ENCODE data around the gene LAPTM4A.
A peak's percentile ranks its signal among the peaks of the same experiment; 100 is the strongest.

Gene LAPTM4A

DNA sequence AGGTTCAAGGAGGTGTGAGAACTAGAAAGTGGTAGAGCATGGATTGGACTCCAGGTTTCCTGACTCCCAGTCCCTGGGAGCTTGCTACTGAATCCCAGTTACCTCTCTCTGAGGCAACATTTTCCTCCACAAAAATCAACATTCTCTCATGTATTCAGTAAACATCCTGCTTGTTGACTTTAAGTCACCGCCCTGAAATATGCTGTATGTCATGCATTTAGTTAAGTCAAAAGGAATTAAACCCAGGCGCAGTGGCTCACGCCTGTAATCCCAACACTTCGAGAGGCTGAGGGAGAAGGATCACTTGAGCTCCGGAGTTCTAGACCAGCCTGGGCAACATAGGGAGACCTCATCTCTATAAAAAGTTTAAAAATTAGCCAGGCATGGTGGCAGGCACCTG lies 42.7 kb downstream of the LAPTM4A start:
- H3K36me3 ChIP-seq (ENCODE audit: control insufficient read depth, insufficient read depth, low read length) = no peaks in the 10 kb centered on the region
- no peak overlapping the region for H3K4me3 ChIP-seq (ENCODE audit: low read length)
- H3K27ac ChIP-seq (ENCODE audit: low read length) = no peak overlapping the region
- H3K9me3 ChIP-seq (ENCODE audit: control insufficient read depth, insufficient read depth, low read length) = no peaks in the 10 kb centered on the region
- WGBS (ENCODE audit: insufficient coverage, insufficient read length) = no CpG with 5 or more reads among the region's 5 CpGs
- H3K27me3 ChIP-seq (ENCODE audit: control insufficient read depth, insufficient read depth, low read length) = no peaks in the 10 kb centered on the region; the same call in 1 of the 2 replicates
- H3K4me1 ChIP-seq (ENCODE audit: control insufficient read depth, insufficient read depth, low read length) = no peaks in the 10 kb centered on the region; the same call in 1 of the 2 replicates
- DNase-seq (ENCODE audit: low read depth, low spot score) = no peak

DNA sequence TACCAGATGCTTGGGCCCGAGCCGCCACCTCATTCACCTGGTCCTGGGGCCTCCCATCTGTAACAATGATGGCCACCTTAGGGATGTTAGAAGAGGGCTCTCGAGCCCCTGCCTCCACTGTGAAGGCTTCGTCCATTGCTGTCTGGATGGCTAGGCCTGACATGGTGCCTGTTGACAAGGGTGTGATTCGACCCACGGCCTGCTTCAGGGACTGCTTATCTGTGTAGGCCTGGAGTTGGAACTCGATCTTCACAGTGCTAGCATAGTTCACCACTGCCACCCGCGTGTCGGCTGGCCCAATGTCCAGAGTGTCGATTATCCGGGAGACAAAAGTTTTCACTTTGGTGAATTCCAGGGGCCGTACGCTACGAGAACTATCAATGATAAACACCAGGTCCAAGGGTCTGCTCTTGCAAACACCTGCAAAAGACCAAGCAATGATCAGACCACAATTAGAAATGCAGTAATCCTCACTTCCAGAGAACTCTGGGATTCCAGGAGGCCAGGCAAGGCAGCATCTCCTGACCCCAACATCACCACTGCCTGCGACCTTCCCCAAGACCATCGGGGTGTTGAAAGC lies 45.4 kb downstream of the LAPTM4A start:
- WGBS (ENCODE audit: insufficient coverage, insufficient read length) = no CpG with 5 or more reads among the region's 17 CpGs
- no peaks in the 10 kb centered on the region; the same call in 1 of the 2 replicates for H3K27me3 ChIP-seq (ENCODE audit: control insufficient read depth, insufficient read depth, low read length)
- no peak overlapping the region for H3K27ac ChIP-seq (ENCODE audit: low read length)
- H3K36me3 ChIP-seq (ENCODE audit: control insufficient read depth, insufficient read depth, low read length) = no peaks in the 10 kb centered on the region
- no peak for DNase-seq (ENCODE audit: low read depth, low spot score)
- no peaks in the 10 kb centered on the region for H3K4me1 ChIP-seq (ENCODE audit: control insufficient read depth, insufficient read depth, low read length)
- no peak overlapping the region for H3K4me3 ChIP-seq (ENCODE audit: low read length)
- no peaks in the 10 kb centered on the region for H3K9me3 ChIP-seq (ENCODE audit: control insufficient read depth, insufficient read depth, low read length)

GRCh38 chr2:20005067-20005627 lies 46.3 kb downstream of the LAPTM4A start:
- H3K4me1 ChIP-seq (ENCODE audit: control insufficient read depth, insufficient read depth, low read length) = no peaks in the 10 kb centered on the region
- H3K9me3 ChIP-seq (ENCODE audit: control insufficient read depth, insufficient read depth, low read length) = no peaks in the 10 kb centered on the region
- no peak for DNase-seq (ENCODE audit: low read depth, low spot score)
- no peak overlapping the region for H3K27ac ChIP-seq (ENCODE audit: low read length)
- H3K36me3 ChIP-seq (ENCODE audit: control insufficient read depth, insufficient read depth, low read length) = no peaks in the 10 kb centered on the region
- no peaks in the 10 kb centered on the region for H3K27me3 ChIP-seq (ENCODE audit: control insufficient read depth, insufficient read depth, low read length)
- no peak overlapping the region for H3K4me3 ChIP-seq (ENCODE audit: low read length)
- WGBS (ENCODE audit: insufficient coverage, insufficient read length) = no CpG with 5 or more reads among the region's 10 CpGs

GRCh38 chr2:20001361-20001863 lies 50.0 kb downstream of the LAPTM4A start:
- Histone ChIP-seq H3K4me1 (ENCODE audit: control insufficient read depth, insufficient read depth, low read length) (no peaks in the 10 kb centered on the region), H3K27me3 (ENCODE audit: control insufficient read depth, insufficient read depth, low read length) (no peaks in the 10 kb centered on the region), H3K36me3 (ENCODE audit: control insufficient read depth, insufficient read depth, low read length) (no peaks in the 10 kb centered on the region), H3K9me3 (ENCODE audit: control insufficient read depth, insufficient read depth, low read length) (no peaks in the 10 kb centered on the region), H3K27ac (ENCODE audit: low read length) (no peak overlapping the region), H3K4me3 (ENCODE audit: low read length) (no peak overlapping the region)
- no peak for DNase-seq (ENCODE audit: low read depth, low spot score)
- WGBS (ENCODE audit: insufficient coverage, insufficient read length) = no CpG with 5 or more reads among the region's 2 CpGs

DNA sequence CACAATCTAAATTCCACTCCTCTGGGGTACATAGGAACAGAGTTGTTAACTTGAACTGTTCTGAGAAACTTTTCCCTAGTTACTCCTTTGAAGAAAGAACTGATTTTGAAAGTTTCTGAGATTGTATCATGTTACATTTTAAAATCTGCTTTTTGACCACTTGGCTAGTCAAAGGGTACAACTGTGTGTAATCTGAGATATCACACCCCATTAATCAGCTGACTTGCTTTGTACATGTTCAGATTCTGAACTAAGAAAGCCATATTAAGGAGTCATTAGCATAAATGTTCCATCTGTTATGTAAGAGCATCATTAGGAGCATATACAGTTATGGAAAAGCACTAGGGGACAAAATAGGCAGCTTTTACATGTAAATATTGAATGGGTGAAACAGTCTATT lies 57.7 kb downstream of the LAPTM4A start:
- Histone ChIP-seq H3K4me1 (ENCODE audit: control insufficient read depth, insufficient read depth, low read length) (no peaks in the 10 kb centered on the region), H3K36me3 (ENCODE audit: control insufficient read depth, insufficient read depth, low read length) (no peaks in the 10 kb centered on the region), H3K27ac (ENCODE audit: low read length) (no peak overlapping the region), H3K4me3 (ENCODE audit: low read length) (no peak overlapping the region), H3K27me3 (ENCODE audit: control insufficient read depth, insufficient read depth, low read length) (no peaks in the 10 kb centered on the region), H3K9me3 (ENCODE audit: control insufficient read depth, insufficient read depth, low read length) (no peaks in the 10 kb centered on the region)
- DNase-seq (ENCODE audit: low read depth, low spot score) = no peak

DNA sequence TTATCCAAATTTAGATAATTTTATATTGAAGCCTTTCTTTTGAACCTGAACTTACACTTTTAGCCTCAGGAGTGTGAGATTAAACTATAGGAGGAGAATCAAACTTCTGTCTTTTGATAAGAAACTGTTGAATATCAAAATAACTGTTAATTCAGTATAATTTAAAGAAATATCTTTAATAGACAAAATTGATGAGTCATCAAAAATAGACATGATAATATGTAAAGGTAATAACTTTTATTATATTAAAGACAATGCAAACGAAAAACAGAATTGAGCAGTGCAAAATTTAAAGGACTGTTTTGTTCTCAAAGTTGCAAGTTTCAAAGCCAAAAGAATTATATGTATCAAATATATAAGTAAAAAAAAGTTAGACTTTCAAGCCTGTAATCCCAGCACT lies 59.5 kb downstream of the LAPTM4A start:
- Histone ChIP-seq H3K36me3 (ENCODE audit: control insufficient read depth, insufficient read depth, low read length) (no peaks in the 10 kb centered on the region), H3K9me3 (ENCODE audit: control insufficient read depth, insufficient read depth, low read length) (no peaks in the 10 kb centered on the region), H3K27ac (ENCODE audit: low read length) (no peak overlapping the region), H3K4me3 (ENCODE audit: low read length) (no peak overlapping the region), H3K27me3 (ENCODE audit: control insufficient read depth, insufficient read depth, low read length) (no peaks in the 10 kb centered on the region), H3K4me1 (ENCODE audit: control insufficient read depth, insufficient read depth, low read length) (no peaks in the 10 kb centered on the region)
- no CpG with 5 or more reads among the region's 1 CpG for WGBS (ENCODE audit: insufficient coverage, insufficient read length)
- DNase-seq (ENCODE audit: low read depth, low spot score) = no peak

GRCh38 chr2:19990416-19990728 lies 61.1 kb downstream of the LAPTM4A start:
- no peak overlapping the region for H3K27ac ChIP-seq (ENCODE audit: low read length)
- no peaks in the 10 kb centered on the region for H3K27me3 ChIP-seq (ENCODE audit: control insufficient read depth, insufficient read depth, low read length)
- H3K4me1 ChIP-seq (ENCODE audit: control insufficient read depth, insufficient read depth, low read length) = no peaks in the 10 kb centered on the region
- WGBS (ENCODE audit: insufficient coverage, insufficient read length) = no CpG with 5 or more reads among the region's 10 CpGs
- DNase-seq (ENCODE audit: low read depth, low spot score) = no peak
- peak overlapping the region; percentile 65; the same call in 1 of the 2 replicates for H3K4me3 ChIP-seq (ENCODE audit: low read length)
- no peaks in the 10 kb centered on the region for H3K9me3 ChIP-seq (ENCODE audit: control insufficient read depth, insufficient read depth, low read length)
- no peaks in the 10 kb centered on the region for H3K36me3 ChIP-seq (ENCODE audit: control insufficient read depth, insufficient read depth, low read length)

DNA sequence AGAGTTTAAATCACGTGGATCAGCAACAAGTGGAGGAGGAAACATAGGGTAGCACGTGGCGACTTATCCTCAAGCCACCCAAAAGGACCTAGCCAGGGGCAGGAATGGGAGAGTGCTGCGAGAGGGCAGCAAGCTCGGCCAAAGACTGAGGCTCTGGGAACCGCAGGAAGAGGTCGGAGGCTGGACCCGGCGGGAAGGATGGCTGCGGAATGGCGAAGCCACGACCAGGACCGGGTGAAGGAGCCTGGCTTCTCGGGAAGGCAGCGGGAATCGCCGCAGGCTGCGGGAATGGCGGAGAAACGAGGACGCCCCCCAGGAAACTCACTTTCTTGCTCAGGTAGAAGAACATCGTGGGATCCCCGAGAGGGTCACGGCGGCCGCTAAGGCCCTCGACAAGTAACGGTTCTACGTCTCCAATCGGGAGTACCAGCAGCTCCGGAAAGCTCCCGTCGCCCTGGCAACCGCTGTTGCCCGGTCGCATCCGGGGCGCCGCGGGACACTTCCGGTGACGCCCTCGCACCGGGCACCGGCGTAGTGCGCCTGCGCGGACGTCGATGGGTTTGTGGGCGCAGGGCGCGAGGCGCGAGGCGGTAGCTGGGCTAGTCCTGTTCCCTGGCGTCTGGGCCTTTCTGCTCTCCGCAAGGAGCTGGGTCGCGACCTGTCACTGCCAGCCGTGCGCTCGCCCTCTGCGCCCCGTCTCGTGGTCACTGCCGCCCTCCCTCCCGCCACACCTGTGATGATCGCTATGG lies 61.6 kb downstream of the LAPTM4A start, which contains the start of gene WDR35:
Gene WDR35, minus strand, starts transcription at position 439 of the 749 bp plus-strand sequence. Its CDS starts 90 bp downstream, at position 349.
- Histone ChIP-seq H3K4me1 (ENCODE audit: control insufficient read depth, insufficient read depth, low read length) (no peaks in the 10 kb centered on the region), H3K4me3 (ENCODE audit: low read length) (peak within 1 kb of the TSS; percentile 65; the same call in 1 of the 2 replicates), H3K36me3 (ENCODE audit: control insufficient read depth, insufficient read depth, low read length) (no peaks in the 10 kb centered on the region), H3K9me3 (ENCODE audit: control insufficient read depth, insufficient read depth, low read length) (no peaks in the 10 kb centered on the region), H3K27me3 (ENCODE audit: control insufficient read depth, insufficient read depth, low read length) (no peaks in the 10 kb centered on the region), H3K27ac (ENCODE audit: low read length) (no peak within 1 kb of the TSS)
- no CpG with 5 or more reads among the region's 70 CpGs for WGBS (ENCODE audit: insufficient coverage, insufficient read length)
- peak; percentile 91 for DNase-seq (ENCODE audit: low read depth, low spot score)

DNA sequence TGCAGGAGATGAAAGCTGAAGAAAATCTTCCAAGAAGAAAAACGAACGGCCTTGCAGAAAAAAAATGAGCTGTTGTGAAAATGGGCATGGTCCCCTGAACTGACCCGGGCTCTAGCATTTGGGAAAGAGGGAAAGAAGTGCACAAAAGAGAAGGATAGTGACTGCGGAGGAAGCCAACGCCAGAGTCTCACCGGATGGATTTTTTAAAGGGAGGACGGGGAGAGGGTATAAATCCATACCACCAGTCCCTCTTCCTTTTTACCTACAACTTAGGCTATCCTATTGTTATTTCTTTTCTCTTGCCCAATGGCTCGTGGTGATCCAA lies 62.1 kb downstream of the LAPTM4A start:
- H3K9me3 ChIP-seq (ENCODE audit: control insufficient read depth, insufficient read depth, low read length) = no peaks in the 10 kb centered on the region
- no CpG with 5 or more reads among the region's 8 CpGs for WGBS (ENCODE audit: insufficient coverage, insufficient read length)
- DNase-seq (ENCODE audit: low read depth, low spot score) = no peak
- no peaks in the 10 kb centered on the region for H3K27me3 ChIP-seq (ENCODE audit: control insufficient read depth, insufficient read depth, low read length)
- H3K27ac ChIP-seq (ENCODE audit: low read length) = no peak overlapping the region
- H3K36me3 ChIP-seq (ENCODE audit: control insufficient read depth, insufficient read depth, low read length) = no peaks in the 10 kb centered on the region
- H3K4me3 ChIP-seq (ENCODE audit: low read length) = peak overlapping the region; percentile 65; the same call in 1 of the 2 replicates
- no peaks in the 10 kb centered on the region for H3K4me1 ChIP-seq (ENCODE audit: control insufficient read depth, insufficient read depth, low read length)

DNA sequence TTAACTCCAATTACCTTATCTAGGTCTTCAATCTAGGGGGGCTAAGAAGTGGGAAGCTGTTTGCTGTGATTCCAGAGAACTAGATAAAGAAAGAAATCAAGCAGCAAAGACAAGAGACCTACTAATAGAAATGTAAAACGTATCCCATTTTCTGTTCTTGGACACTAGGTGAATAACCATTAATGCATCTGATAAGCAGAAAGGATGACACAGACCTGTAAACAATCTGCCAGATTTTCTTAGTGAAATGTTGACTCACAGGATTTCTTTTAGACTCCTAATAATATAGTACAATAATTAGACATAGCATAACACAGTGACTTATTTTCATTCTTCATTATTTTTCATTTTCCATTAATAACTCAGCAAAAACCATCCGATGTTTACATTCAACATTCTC lies 62.8 kb downstream of the LAPTM4A start:
- no peaks in the 10 kb centered on the region for H3K9me3 ChIP-seq (ENCODE audit: control insufficient read depth, insufficient read depth, low read length)
- H3K27me3 ChIP-seq (ENCODE audit: control insufficient read depth, insufficient read depth, low read length) = no peaks in the 10 kb centered on the region
- no peaks in the 10 kb centered on the region for H3K36me3 ChIP-seq (ENCODE audit: control insufficient read depth, insufficient read depth, low read length)
- no peak overlapping the region for H3K4me3 ChIP-seq (ENCODE audit: low read length)
- H3K4me1 ChIP-seq (ENCODE audit: control insufficient read depth, insufficient read depth, low read length) = no peaks in the 10 kb centered on the region
- WGBS (ENCODE audit: insufficient coverage, insufficient read length) = 100% methylated on average over 1 of the region's 2 CpGs
- no peak overlapping the region for H3K27ac ChIP-seq (ENCODE audit: low read length)
- DNase-seq (ENCODE audit: low read depth, low spot score) = no peak
